Limb (tissue), 2 donors: Measurements from ENCODE around the gene DPYSL3.

ENCODE experiments used
- DNase-seq, 2 donors: peaks; one replicate each; pipeline ENCODE4 v3.0.0-alpha.2; 2016; ENCODE audit errors: extremely low spot score in 2 of 2

Gene DPYSL3

DNA sequence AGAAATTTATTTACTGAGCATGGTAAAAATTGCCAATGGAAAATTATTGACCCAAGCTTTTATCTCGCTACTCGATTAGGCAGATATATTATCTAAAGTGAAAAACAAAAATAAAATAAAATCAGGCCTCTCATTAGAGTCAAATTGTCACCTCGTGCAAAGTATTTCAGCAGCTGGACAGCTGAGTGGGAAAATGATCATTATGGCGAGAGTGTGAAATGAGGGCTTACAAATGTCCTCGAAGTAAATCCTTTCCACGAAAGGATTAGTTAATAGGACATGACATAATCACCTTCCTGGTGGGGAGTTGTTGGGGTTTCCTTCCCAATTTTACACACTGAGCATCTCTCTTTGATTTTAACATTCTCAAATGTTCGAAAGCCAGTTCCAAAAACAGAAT, 5.4 kb upstream of the DPYSL3 start:
- DNase-seq, result no peak

DNA sequence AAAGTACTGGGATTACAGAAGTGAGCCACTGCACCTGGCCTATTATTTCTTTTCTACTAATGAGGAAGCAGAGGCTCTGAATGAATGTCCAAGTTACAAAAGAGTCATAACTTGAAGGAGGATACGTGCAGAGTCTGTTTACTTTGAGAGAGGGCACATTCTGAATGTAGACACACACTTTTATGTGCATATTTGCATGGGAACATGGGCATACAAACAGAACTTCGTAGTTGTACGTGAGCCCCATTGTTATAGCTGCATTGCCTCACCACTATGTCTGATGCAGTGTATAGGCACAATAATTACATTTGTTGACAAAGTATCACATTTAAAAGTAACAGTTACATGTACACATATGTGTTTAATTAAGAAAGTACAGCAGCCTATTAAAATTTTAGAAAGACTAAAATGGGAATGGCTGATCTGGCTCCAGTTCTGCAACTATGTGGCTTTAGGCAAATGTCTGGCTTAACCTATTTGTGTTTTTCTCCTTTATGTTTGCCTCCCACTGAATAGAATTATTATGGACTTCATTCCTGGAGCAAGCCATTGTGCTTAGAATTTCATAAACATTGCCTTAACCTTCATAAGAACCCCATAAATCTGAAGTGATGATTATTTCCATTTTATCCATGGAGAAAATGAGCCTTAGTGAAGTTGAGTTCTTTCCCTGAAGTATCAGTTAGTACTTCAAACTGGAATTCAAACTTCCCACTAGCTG, 3.0 kb upstream of the DPYSL3 start:
- DNase-seq, result no peak

- DNase-seq, result no peak
Measured at GRCh38 chr5:147510885-147511284, 1.0 kb upstream of the DPYSL3 start.

DNA sequence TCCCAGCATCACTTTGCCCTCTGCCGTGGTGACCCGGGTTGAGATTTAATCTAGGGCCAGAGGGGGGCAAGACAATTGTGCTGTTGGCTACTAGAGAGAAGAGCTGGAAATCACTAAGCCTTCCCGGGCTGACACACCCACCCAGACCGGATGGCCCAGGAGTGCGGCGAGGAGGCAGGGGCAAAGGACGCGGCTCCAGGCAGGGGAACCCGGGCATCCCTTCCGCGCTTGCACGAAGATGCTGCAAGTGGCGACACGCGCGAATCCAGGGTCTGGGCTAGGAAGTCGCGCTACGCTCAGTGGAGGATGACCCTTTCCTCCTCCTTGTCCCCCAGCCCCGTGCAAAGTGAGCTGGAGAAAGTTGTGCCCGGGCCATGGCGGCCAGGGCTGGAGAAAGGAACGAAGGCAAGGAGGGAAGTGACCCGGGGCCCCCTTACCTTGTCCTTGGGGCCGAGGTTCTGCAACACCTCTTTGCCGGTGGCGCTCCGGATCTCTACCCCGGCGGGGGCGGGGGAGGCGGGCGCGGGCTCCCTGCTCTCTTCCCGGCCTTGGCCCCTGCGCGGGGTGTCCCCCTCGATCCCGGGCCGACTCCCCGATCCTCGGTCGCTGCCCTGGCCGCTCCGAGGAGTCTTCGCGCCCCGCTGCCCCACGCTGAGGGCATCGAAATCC, 693 bp downstream of the DPYSL3 start:
- peak in 1 of 2 donors; percentile 58 for DNase-seq

- no peak for DNase-seq
Measured at GRCh38 chr5:147508711-147509040, 1.2 kb downstream of the DPYSL3 start.

DNA sequence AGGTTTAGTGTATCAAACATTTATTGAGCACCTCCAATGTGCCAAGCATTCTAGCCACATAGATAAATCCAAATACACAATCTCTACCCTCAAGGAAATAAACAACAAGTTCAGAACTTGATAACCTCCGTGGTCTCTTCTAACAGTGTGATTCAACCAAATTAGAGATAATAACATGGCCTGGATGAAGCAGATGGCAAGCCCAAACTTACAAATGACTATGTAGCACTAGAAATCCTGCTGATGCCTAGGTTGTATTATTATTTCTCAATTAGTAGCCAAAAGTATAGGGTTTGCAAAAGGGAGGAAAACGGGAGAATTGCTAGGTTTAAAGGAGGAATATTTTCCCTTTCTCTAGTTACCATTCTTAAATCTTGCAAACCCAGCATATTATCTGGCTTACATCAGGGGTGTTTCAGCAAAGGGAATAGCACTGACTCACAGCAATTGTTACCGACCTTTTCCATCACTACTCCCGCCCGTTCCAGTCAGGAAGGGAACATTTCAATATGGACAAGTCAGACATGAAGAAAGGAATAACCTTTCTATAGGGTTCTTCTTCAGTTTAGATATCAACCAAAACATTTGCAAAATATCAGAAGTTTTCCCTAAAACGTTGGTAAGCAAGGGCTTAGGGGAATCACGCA, 2.3 kb downstream of the DPYSL3 start:
- no peak for DNase-seq

DNA sequence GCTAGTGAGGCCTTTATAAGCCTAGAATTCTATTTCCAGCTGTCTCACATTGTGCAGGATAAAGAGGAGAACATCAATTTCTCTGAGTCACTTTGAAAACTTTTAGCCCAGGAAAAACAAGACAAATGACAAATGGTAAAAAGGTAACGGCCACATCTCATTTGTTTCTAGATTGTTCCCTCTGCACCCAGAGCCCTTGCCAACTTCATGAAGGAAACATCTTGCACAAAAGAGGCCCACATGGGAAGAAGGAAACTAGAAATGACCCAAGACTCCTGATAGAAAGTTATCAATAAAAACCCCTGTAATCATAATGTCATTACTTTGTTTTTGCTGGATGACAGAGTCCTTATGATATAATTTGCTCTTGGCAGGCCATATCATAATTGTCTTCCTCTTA, 5.3 kb downstream of the DPYSL3 start:
- no peak for DNase-seq

- DNase-seq, result peak in 1 of 2 donors; percentile 48
Measured at GRCh38 chr5:147504011-147504410, 5.9 kb downstream of the DPYSL3 start.

DNA sequence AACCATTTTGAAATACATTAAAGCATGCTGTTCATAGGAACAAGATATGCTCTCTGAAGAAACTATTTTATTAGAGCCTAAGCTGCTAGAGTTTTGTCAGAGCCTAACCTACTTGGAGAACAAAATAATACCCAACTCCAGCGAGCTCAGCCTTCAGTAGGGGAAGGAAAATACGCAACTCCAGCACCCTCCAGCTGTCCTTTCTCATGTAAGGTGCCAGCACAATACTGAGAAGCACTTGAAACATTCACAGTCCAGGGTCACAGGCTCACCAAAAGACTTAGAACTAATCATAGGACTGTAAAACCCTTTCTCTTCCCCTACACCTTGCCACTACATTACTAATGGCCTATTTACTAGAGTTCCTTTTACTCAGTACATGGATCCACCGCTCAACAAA, 18.9 kb downstream of the DPYSL3 start:
- no peak for DNase-seq

GRCh38 chr5:147487031-147487750, 22.7 kb downstream of the DPYSL3 start:
- DNase-seq, result no peak

DNA sequence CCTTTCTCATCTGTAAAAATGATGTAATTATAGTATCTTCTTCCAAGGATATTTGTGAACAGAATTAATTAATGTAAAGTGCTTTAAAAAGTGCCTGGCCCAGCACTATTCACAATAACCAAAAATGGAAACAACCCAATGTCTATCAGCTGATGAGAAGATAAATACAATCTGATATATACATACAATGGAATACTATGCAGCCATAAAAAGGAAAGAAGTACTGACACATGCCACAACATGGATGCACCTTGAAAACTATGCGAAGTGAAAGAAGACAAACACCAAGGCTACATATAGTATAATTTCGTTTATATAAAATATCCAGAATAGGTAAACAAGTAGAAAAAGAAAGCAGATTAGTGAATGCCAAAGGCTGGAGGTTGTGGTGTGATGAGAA, 24.1 kb downstream of the DPYSL3 start:
- no peak for DNase-seq

GRCh38 chr5:147485046-147485445, 24.8 kb downstream of the DPYSL3 start:
- DNase-seq, result no peak

DNA sequence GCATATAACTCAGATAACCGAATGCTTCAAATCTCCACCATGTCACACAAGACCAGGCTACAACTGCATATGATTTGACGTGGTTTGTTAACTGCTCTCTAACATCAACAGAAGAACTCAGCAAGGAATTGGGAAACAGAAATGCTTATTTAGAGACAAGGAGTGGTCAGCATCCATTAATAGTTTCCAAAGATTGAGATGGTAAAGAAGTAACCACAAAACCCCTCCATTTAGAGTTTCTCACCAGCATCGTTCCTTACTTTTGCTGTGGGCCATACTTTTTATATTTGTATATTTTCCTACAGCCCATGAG, 25.2 kb downstream of the DPYSL3 start:
- no peak for DNase-seq

DNA sequence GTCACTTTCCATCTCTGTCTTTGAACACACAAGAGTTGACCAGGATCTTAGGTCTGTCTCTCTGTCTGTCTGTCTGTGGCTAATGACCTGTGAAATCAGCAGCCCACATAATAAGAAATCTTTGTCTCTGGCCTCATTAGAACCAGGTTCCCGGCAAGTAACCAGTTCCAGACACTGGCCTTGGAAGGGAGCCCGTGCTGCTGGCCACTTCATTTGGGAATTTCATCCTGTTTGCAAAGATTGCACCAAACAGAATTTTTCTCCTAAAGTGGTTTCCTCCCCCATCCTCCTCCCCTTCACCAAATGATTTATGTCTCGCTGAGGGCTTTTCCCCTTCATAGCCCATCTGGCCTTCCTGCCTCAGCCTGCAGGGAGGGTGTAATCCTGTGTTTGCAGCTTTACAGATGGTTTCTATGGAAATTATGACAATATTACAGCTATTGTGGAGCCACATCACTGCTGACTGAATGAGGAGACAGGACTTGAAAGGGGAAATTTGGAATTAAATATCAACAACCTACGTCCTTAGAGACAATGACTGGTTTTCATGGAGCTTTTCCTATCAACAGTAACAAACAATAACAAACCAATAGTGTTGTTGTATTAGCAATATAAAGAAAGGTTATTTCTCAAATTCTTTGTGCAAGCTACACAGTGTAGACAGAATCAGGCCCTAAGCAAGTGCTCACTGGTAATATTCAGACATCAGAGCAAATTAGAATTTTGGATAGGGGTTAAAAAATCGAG, 25.7 kb downstream of the DPYSL3 start:
- peak; percentile 78 to 92 for DNase-seq

DNA sequence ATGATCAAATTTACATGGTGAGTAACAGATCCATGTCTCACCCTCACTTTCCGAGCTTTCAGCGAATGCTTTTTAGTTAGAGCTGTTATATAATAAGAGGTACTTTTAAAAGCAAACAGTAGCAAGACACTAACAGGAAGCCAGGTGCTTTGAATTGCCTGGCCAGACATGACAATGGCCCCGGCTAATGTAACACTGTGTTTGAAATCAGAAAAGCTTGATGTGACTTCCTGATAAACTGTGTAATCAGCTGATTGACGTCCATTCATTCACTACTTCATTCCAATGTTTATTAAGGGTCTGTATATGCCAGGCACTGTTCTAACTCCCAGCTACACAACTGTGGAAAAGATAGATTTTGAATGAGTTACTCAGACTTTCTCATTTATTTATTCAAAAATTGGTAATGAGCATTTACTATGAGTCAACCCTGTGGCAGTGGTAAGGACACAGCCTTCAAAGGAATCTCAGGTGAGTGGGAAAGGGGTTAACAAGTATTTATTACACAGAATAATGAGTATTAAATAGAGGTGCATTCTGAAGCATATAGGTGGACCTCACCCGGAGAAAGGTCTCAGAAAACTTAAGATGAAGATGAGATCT, 26.6 kb downstream of the DPYSL3 start:
- no peak for DNase-seq

DNA sequence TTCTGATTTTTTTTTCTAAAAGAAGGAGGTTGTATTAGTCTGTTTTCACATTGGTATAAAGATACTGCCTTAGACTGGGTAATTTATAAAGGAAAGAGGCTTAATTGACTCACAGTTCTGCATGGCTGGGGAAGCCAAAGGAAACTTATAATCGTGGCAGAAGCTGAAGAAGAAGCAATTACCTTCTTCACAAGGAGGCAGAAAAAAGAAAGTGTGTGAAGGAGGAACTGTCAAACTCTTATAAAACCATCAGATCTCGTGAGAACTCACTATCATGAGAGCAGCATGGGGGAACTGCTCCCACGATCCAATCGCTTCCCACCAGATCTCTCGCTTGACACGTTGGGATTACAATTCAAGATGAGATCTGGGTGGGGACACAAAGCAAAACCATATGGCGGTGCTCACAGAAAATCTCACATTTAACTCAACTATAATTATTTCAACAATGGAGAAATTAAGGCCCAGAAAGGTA, 27.1 kb downstream of the DPYSL3 start:
- no peak for DNase-seq

DNA sequence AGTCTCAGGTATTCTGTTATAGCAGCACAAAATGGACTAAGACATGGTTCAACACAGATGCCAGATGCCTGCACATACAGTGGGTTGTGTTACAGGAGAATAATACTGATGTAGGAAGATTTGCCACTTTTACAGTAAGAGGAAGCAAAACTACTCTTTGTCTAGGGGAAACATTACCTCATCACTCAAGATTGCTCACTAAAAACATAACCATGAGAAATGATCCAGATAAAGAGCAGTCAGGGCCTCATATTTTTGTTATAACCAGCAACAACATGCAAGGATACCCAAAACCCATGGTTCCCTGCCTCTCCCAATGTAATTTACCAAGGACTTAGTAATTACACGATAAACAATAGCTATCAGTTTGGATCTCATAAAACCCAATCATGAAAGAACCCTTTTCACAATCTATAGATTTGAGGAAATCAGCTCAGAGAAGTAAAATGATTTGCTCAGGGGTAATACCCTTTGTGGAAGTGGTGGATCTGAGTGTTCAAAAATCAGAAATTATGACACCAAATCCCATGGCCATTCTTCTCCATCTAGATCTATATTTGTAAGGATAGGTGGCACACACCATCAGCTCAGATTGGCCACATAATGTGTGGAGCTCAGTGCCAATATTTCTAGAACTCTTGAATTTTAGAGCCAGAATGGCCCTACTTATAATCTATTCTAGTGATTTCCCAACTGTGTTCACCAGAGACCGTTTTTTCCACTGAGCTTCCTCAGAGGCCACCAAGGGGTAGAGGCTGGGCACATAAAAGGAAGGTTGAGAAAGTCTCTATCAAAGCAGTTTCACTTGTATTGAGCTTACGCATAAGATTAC, 27.8 kb downstream of the DPYSL3 start:
- peak in 1 of 2 donors; percentile 42 for DNase-seq

- no peak for DNase-seq
Measured at GRCh38 chr5:147481376-147481775, 28.5 kb downstream of the DPYSL3 start.

- no peak for DNase-seq
Measured at GRCh38 chr5:147479949-147480348, 29.9 kb downstream of the DPYSL3 start.

- no peak for DNase-seq
Measured at GRCh38 chr5:147479444-147479843, 30.4 kb downstream of the DPYSL3 start.
